HG03520 (cell line): Measurements from ENCODE around the gene LRWD1.
"Not testable (repeated sequence)": the region's sequence is repeated elsewhere in the genome, so short reads cannot be mapped to it uniquely, and the experiment has no call there.

Source experiments
- ATAC-seq: cut with Tn5 transposase; IDR thresholded peaks from one replicate; pipeline ENCODE4 v1.9.1; 2021; ENCODE audit warnings: mild to moderate bottlenecking, moderate library complexity; ENCODE audit not compliant: unreplicated experiment

LRWD1 gene

DNA sequence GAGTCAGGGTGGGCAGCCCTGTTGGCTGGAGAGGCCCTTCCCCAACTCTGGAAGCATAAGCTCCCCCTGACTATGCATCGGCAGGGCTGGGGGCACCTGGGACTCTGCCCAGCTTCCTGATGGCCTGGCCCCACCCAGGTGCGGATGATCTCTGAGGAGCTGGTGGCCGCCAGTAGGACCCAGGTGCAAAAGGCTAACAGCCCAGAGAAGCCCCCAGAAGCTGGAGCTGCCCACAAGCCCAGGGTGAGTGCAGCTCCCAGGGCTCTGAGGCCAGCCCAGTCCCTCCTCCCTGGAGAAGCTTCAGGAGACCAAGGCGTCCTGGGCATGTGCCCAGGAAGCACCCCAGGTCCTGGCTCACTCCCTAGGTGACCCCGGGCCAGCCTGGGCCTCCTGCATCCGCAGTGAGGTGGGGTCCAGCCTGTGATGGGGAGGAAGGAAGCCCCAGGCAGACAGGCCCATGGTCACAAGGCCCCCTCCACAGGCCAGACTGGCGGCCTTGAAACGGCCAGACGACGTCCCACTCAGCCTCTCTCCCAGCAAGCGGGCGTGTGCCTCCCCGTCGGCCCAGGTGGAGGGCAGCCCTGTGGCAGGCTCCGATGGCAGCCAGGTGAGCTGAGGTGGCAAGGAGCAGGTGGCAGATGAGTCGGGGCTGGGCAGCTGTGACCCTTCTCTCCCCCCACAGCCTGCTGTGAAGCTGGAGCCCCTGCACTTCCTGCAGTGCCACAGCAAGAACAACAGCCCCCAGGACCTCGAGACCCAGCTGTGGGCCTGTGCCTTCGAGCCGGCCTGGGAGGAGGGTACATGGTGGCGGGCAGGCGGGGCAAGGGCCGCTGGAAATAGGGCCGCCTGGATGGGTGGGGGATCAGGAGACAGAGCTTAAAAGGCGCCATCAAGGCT is 3.0 kb downstream of the LRWD1 start:
- no peak for ATAC-seq

DNA sequence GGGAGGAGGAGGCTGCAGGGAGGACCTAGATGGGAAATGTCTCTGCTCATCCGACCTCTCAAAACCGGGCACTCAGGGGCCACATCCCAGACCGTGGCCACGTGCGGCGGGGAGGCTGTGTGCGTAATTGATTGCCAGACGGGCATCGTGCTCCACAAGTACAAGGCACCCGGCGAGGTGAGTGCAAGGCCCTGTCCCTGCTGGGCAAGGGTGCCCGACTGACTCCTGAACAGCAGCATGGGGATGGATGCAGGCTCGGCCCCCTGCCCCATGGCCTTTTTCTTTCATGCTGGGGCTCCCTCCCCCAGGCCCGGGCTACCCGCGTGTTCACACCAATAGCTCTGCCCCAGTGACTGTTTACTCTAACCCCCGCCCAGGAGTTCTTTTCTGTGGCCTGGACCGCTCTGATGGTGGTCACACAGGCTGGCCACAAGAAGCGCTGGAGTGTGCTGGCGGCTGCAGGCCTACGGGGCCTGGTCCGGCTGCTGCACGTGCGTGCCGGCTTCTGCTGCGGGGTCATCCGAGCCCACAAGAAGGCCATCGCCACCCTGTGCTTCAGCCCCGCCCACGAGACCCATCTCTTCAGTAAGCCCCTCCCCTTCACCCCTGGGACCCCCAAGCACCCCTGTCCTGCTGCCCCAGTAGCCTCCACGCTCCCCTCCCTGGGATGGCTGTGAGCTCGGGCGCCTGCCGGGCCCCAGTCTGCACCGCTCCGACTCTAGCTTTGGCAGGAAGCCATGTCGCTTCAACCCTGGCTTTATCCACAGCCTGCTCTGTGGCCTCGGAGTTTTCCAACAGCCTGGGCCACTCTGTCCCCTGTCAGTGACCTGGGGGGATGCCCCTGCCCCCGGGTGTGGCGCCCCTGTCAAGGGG is 3.9 kb downstream of the LRWD1 start:
- ATAC-seq, result no peak

DNA sequence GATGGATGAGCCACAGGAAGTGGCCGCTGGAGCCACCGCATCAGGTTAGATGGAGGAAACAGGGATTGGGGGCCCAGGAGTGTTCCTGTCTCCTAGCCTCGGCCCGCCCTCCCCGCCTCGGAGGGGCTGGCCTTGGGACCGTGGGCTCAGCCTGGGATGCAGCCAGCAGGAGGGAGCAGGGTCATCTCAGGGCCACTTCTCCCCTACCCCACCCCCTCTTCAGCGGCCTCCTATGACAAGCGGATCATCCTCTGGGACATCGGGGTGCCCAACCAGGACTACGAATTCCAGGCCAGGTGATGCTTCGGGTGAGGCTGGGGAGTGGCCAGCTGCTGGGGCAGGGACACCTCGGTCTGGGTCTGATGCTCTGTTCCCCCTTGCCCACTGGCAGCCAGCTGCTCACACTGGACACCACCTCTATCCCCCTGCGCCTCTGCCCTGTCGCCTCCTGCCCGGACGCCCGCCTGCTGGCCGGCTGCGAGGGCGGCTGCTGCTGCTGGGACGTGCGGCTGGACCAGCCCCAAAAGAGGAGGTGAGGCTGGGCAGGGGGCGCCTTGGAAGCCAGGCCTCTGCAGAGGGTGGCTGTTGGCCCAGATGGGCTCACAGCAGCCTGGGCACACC is 4.7 kb downstream of the LRWD1 start:
- no peak for ATAC-seq

DNA sequence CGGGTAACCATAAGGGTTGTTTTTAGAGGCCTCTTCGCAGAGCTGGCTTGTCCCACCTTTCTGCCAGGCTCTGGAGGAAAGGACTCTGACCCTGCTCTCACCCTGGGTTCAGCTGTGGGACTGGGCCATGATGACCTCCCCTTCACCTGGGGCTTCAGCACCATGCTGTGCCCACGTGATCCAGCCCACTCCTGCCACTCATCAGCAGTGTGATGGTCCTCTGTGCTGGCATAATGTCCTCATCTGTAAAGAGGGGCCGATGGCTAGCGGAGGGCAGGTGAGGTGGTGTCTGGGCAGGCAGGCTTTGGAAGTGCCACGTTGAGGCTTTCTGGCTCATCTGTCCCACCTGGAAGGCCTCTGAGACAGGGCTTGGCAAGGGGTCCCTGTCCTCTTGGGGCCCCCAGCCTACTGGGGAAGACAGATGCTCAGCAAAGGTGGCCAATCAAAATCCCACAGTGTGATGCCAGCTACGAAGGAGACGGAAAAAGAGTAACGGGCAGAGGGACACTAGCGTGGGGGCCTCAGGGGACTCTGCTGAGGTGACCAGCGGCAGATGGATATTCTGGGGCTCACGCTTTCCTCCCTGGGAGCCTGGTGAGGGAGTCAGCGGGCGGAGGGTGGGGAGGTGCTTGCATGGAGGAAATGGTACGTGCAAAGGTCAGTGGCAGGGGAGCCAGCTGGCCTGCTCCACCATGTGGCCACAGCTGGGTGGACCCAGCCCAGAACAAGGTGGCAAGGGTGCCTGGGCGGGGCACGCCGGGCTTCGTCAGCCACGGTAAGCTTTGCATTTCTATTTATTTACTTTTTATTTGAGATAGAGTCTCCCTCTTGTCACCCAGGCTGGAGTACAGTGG is 5.4 kb downstream of the LRWD1 start:
- ATAC-seq, result no peak

DNA sequence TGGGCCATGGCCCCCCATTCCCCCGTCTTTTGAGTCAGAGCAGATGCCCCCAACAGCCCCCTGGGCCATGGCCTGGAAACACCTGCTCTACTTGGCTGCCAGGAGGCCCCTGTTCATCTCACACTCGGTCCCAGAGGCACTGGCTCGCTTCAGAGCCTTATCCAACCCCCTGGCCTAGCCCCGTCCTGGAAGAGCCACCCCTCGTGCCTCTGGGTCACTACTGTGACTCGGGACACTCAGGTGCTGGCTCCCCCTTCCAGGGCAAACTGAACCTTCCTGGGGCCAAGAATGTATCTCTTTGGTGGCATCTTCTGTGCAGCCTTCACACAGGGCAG is 7.0 kb downstream of the LRWD1 start:
- no peak for ATAC-seq

DNA sequence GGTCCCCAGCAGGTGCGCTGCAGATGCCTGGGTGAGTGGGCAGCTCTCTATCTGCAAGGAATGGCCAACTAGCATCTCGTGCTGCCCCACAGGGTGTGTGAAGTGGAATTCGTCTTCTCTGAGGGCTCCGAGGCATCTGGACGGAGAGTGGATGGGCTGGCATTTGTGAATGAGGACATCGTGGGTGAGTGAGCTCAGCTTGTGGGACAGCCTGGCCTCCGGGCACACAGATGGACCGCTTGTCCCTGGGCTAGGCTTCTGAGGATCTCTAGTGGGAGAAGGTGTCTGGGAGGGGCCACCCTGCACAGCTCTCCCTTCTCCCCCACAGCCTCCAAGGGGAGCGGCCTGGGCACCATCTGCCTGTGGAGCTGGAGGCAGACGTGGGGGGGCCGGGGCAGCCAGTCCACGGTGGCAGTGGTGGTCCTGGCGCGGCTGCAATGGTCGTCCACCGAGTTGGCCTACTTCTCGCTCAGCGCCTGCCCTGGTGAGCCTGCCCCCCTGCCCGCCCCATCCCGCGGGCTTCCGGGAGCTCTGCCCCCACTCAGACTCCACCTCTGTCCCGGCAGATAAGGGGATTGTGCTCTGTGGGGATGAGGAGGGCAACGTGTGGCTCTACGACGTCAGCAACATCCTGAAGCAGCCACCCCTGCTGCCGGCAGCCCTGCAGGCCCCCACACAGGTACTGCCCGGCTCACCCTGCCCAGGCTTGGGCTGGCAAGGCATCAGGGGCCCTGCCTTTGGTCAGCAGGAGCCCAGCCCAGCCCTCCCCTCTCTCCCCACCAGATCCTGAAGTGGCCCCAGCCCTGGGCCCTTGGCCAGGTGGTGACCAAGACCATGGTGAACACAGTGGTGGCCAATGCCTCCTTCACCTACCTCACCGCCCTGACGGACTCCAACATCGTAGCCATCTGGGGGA is 7.6 kb downstream of the LRWD1 start:
- ATAC-seq, result no peak

DNA sequence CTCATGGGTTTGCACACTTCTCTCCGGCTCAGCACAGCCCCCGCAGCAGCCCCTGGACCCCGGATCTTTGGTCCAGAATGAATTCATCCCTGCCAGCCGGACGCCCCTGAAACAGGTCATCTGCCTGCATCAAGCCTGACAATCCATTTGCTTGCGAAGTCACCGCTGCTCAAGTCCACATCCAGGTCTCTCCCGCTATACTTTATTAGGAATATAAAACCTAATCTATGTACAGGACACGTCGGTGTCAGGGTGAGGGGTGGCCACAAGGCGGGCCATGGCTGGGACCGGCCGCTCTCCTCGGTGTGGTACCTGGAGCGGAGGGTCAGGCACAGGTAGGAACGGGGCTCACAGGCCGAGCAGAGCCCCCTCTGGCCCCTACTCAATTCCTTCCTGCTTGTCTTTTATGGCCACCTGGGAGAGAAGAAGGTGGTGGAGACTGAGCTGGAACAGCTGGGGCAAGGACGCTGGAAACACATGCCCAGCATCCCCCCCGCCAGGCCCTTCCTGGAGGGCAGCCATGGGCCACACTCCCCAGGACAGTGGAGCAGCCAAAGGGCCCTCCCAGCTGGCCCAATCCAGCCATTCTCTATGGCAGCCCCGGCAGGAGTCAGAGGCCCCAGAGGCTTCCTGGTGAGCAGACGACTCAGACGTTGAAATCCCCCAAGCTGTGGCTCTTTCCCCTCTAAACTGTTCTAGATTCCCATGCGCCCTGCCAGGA is 8.6 kb downstream of the LRWD1 start:
- no peak for ATAC-seq

DNA sequence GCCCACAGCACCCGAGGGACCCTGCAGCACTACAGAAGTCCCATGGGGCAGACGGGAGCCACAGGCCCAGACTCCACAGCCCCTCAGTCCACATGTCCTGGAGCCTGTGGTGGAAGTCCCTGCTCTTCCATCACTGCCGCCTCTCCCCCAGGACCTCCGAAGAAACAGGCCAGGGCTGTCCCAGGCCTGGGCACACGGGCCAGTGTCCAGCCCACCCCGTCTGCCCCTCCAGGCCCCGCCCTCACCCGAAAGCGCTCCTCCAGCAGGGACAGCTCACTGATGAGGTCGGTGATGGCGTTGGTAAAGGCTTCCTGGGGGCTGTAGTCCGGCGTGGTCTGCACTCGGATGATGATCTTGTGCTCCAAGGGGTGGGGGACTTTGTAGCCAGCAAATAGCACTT is 9.3 kb downstream of the LRWD1 start:
- not testable (repeated sequence) for ATAC-seq

DNA sequence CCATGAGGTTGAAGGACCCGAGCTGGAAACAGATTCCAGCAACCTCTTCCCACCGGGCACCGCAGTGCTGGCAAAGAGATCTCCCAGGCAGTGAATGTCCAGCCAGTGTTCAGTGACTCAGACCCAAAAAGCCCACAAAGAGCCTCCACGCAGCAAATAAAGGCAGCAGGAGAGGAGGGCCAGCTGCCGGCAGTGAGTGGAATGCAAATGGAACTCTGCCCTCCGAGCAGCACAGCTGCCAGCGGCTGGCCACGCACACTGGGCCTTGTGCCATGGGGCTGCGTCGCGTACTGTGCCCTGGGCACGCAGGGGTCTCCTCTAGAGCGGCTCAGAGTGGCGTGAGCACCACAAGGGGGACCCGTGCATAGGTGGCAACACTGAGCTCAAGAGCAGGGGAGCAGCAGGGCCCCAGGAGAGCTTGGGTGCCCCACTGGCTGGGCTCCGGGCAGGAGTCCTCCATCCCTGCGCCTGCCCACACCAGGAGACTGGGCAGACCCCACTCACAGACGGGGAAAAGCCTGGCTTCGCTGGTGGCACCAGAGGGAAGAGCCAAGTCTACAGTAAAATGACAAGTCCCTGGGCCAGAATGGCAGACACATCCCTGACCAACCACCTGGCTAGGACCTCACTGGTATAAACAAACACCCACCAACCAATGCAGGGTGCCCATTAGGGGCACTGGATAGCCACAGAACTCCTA is 10.1 kb downstream of the LRWD1 start:
- ATAC-seq, result not testable (repeated sequence)

DNA sequence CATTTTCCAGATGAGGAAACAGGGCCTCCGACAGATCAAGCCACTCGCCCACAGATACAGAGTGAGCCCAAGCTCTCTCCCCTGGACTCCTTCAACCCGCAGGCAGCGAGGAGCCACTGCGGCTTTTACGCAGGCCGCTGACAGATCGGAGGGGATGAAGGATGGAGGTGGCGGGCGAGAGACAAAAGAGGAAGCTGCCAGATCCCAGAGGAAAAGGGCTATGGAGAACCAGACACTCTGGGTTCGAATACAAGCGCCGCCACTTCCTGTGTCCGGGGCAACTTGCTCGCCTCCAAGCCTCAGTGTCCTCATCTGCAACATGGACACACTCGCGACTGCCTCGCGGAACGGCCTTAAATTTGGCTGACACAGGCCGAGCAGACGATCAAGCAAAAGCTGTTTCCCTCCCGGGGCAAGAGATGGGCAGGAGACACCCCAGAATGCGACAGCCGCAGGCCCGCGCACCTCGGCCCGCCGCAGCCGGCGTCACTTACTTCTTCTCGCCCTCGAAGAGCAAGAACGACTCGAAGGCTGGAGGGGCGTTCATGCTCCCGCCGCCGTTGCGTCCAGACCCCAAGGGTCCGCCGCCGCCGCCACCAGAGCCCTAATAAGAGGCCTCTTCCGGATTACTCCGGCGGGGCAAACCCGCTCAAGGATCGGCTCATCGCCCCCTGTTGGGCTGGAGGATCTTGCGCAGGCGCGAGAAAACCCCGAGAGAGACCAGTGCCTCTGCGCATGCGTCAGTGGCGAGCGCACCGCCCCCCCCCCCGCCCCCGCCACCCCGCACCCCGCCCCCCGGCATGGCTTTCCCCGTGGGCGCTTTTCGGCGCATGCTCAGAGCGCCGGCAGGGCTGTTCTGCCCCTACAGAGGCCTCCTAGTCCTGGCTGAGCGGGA is 13.8 kb downstream of the LRWD1 start, which contains the start of gene POLR2J:
POLR2J (minus strand) TSS at position 609 of the 895 bp plus-strand sequence; CDS start at position 547, 62 bp downstream.
- peak; percentile 80 for ATAC-seq

DNA sequence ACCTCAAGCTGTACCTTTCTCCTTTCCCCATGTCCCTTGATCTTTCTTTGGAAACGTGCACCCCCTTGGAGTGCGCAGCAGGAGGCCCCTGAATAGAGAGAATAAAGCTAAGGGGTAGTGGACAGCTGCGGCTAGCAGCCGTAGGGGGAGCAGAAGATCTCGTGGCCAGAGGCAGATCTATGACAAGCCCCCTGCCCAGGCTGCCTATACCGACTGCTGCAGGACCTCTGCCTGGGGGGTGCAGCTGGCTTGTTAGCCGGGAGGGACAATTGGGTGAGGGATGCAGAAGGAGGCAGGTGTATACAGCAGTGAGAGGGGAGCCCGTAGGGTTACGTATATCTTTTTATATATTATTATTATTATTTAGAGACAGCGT is 14.4 kb downstream of the LRWD1 start:
- ATAC-seq, result peak; percentile 23

DNA sequence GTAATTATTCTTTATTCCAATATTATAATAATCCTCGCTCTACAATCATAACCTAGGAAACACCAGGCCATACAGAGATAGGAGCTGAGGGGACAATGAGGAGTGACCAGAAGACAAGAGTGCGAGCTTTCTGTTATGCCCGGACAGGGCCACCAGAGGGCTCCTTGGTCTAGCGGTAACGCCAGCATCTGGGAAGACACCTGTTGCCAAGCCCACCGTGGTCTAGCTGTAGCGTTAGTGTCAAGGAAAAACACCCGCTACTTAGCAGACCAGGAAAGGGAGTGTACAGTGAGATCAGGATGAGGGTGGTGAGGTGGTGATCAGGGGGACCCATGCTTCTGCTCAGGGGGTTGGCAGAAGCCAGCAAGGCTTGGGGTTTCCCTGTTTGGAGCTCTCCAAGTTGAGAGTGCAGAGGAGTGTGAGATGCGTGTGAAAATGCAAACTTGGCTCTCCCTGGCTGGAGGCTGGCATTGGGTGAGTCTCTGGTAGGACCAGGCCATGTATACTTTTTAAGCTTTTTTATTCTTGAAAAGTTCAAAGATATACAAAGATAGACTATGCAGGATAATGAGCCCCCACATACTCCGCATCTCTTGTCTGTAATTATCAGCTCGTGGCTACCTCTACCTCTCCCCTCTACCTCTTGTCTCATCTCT is 15.3 kb downstream of the LRWD1 start:
- ATAC-seq, result not testable (repeated sequence)

DNA sequence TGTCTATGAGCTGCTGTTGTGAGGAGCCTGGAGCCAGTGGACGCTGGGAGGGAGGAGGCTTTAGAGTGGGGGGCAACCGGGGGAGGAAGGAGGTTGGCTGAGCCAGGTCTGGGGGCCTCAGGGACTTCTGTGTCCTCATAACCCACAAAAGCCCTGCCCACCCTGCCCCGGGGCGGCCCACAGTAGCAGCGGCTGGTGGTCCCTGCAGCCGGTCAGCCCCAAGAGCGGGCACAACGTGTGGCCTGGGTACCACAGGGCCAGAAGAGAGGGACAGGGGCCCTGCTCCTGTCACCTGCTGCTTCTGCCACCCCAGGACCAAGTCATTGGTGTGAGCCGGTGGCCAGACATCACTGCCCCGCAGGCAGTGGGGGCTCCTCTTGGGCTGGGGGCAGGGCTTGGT is 17.2 kb downstream of the LRWD1 start:
- ATAC-seq, result not testable (repeated sequence)

DNA sequence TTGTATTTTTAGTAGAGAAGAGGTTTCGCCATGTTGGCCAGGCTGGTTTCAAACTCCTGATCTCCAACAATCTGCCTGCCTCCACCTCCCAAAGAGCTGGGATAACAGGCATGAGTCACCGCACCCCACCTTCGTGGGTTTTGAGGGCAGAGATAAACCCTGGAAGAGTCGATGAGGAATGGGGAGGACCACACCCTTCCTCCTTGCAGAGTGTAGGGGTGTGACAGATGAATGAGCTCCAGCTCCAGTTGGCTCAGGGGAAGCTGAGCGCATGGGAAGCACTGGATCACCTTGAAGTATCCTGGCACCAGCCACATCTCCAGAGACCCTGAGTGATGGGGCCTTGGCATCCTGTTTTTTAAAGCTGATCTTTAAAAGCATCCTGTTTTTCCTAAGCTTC is 19.5 kb downstream of the LRWD1 start:
- not testable (repeated sequence) for ATAC-seq

DNA sequence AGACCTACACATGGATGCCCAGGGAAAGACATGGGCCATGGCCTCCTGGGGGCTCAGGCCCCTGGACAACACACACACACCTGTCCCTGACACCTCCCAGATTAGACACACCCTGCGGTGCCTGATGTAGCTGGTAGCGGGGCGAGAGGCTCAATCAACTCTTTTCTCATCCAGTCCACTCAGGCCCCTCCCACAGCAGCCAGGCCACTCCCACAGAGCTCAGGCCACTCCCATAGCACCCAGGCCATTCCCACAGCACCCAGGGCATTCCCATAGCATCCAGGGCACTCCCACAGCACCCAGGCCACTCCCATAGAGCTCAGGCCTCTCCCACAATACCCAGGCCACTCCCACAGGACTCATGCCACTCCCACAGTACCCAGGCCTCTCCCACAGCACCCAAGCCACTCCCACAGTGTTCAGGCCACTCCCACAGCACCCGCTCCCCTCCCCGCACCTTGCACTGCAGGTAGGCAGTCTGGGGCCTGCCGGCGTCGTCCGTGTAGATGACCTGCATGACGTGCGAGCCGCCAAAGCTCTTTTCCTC is 25.8 kb downstream of the LRWD1 start:
- ATAC-seq, result peak; percentile 42

DNA sequence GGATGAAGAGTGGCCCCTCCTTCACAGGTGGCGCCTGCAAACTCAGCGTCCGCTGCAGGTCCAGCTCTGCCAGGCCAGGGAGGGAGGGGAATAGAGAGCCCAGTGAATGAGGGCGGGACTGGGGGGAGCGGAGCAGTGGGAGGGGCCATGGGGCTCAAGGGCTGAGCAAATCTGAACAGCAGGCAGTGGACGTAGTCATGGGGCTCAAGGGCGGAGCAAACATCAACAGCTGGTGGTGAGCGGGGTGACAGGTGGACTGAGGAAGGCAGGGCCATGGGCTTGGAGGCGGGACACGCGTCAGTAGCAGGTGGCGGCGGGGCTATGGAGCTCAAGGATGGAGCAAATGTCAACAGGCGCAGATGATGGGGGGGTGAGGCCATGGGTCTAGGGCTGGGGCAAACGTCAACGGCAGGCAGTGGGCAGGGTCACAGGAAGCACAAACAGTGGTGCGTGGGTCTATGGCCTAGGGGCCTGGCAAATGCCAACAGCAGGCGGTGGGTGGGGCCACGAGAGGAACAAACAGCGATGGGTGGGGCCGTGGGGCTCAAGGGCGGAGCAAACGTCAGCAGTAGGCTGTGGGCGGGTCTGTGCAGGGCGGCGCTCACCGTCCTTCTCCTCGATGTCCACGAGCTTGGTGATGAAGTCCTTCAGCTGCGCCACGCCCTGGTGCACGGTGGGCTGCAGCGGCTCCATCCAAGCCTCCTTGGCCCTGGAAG is 28.6 kb downstream of the LRWD1 start:
- ATAC-seq, result not testable (repeated sequence)
